H1 (cell line): ENCODE data around the gene TSHR. TPM values are rescaled to one million over a fixed set of nuclear protein-coding genes. Genes with fewer than 3 reads are reported as not detected.

ENCODE experiments used
- CTCF ChIA-PET: fragments of 300-600 bp; sonication (Branson Sonifier 250); formaldehyde crosslinking; loops from one replicate; lab custom pipeline; 2021; ENCODE audit not compliant: partially characterized antibody; lab: Charles Lee
- POLR2A ChIA-PET: fragments of 300-600 bp; sonication (Branson Sonifier 250); formaldehyde crosslinking; loops from one replicate; lab custom pipeline; 2021; ENCODE audit warnings: inconsistent platforms; ENCODE audit not compliant: partially characterized antibody; lab: Charles Lee
- DNase-seq, 2 experiments: peaks; one replicate each; pipeline versions ENCODE4 v3.0.0 to v3.0.0-alpha.2; 2010 to 2022; ENCODE audit warnings: low spot score in 2 of 2, low read depth in 1 of 2, mixed read lengths in 1 of 2
- FAIRE-seq: peaks from 2 replicates; lab custom pipeline; 2011; peaks lifted over from hg19 to GRCh38; lab: Jason Lieb, UNC
- H2AFZ ChIP-seq: 2 replicates; pipeline ENCODE4 v1.8.1; 2012; ENCODE audit warnings: low read length, inconsistent platforms
- H2AK5ac ChIP-seq: 2 replicates; pipeline ENCODE4 v1.6.1; 2013; ENCODE audit warnings: low read depth, low read length
- H2BK120ac ChIP-seq: replicated peaks from 2 replicates; pipeline ENCODE3; 2013; ENCODE audit warnings: low read depth, low read length, inconsistent platforms
- H2BK12ac ChIP-seq: 2 replicates; pipeline ENCODE4 v1.6.1; 2013; ENCODE audit warnings: low read depth, low read length
- H2BK15ac ChIP-seq: 2 replicates; pipeline ENCODE4 v1.6.1; 2013; ENCODE audit warnings: low read length
- H2BK20ac ChIP-seq: 2 replicates; pipeline ENCODE4 v1.6.1; 2013; ENCODE audit warnings: low read length
- H2BK5ac ChIP-seq: 2 replicates; pipeline ENCODE4 v1.6.1; 2013; ENCODE audit warnings: low read depth, low read length
- H3K14ac ChIP-seq: 2 replicates; pipeline ENCODE4 v1.6.1; 2013; ENCODE audit warnings: inconsistent platforms; ENCODE audit not compliant: insufficient read length
- H3K18ac ChIP-seq: 2 replicates; pipeline ENCODE4 v1.6.1; 2013; ENCODE audit warnings: low read length; ENCODE audit errors: extremely low read depth
- H3K23ac ChIP-seq: 2 replicates; pipeline ENCODE4 v1.6.1; 2013; ENCODE audit warnings: inconsistent platforms; ENCODE audit not compliant: insufficient read length
- H3K23me2 ChIP-seq: 2 replicates; pipeline ENCODE4 v1.6.1; 2013; ENCODE audit warnings: low read depth, low read length
- H3K27ac ChIP-seq: 2 replicates; pipeline ENCODE4 v1.6.1; 2011; ENCODE audit warnings: low read depth, low read length, inconsistent platforms
- H3K27me3 ChIP-seq, 4 experiments: replicated peaks in 1 of 4; 1 replicate in 1 of 4; 2 replicates in 3 of 4; pipeline versions ENCODE4 v1.6.1 to v1.8.1; 2011 to 2013; ENCODE audit warnings: low read length in 3 of 4, mild to moderate bottlenecking in 3 of 4, inconsistent platforms in 2 of 4, mixed read lengths in 2 of 4, moderate library complexity in 1 of 4; ENCODE audit not compliant: control insufficient read depth in 3 of 4, insufficient read depth in 3 of 4; ENCODE audit errors: extremely low read depth in 1 of 4
- H3K36me3 ChIP-seq, 4 experiments: 2 replicates each; pipeline versions ENCODE4 v1.6.1 to v1.8.1; 2011 to 2013; ENCODE audit warnings: mild to moderate bottlenecking in 4 of 4, low read length in 3 of 4, moderate library complexity in 2 of 4, control low read depth in 1 of 4, inconsistent platforms in 1 of 4; ENCODE audit not compliant: insufficient read depth in 4 of 4, control insufficient read depth in 2 of 4
- H3K4ac ChIP-seq: replicated peaks from 2 replicates; pipeline ENCODE3; 2013; ENCODE audit warnings: low read length, low read depth, mixed read lengths, inconsistent platforms; ENCODE audit not compliant: insufficient read length
- H3K4me1 ChIP-seq, 4 experiments: replicated peaks in 1 of 4; 1 replicate in 1 of 4; 2 replicates in 3 of 4; pipeline versions ENCODE4 v1.6.1 to v1.8.1; 2011 to 2013; ENCODE audit warnings: low read length in 3 of 4, inconsistent platforms in 2 of 4, mixed read lengths in 1 of 4; ENCODE audit not compliant: insufficient read depth in 4 of 4, control insufficient read depth in 3 of 4
- H3K4me2 ChIP-seq, 2 experiments: 2 replicates each; pipeline versions ENCODE4 v1.6.1 to v1.8.1; 2011 to 2013; ENCODE audit warnings: low read depth in 2 of 2, low read length in 2 of 2, control low read depth in 1 of 2, inconsistent platforms in 1 of 2, mild to moderate bottlenecking in 1 of 2; ENCODE audit not compliant: insufficient read depth in 1 of 2
- H3K4me3 ChIP-seq, 4 experiments: fragments of 200-600, 300-600 bp in 1 of 4; sonication (generic), shearing (Covaris generic), sonication (Bioruptor Twin) in 1 of 4; 2 replicates each; pipeline versions ENCODE4 v1.5.1 to v1.8.1; 2011 to 2016; ENCODE audit warnings: low read length in 4 of 4, low read depth in 3 of 4, control low read depth in 2 of 4, inconsistent platforms in 2 of 4, mild to moderate bottlenecking in 2 of 4, mixed read lengths in 1 of 4, moderate library complexity in 1 of 4; ENCODE audit not compliant: insufficient read depth in 2 of 4; ENCODE audit errors: extremely low read depth in 1 of 4
- H3K56ac ChIP-seq: replicated peaks from 2 replicates; pipeline ENCODE3; 2013; ENCODE audit warnings: low read depth, mild to moderate bottlenecking, mixed read lengths, low read length, inconsistent platforms; ENCODE audit not compliant: insufficient read length
- H3K79me1 ChIP-seq: 2 replicates; pipeline ENCODE4 v1.6.1; 2013; ENCODE audit warnings: low read depth, low read length, control low read depth
- H3K79me2 ChIP-seq, 2 experiments: 2 replicates each; pipeline versions ENCODE4 v1.6.1 to v1.8.1; 2012 to 2013; ENCODE audit warnings: low read length in 2 of 2, mild to moderate bottlenecking in 2 of 2, inconsistent platforms in 1 of 2; ENCODE audit not compliant: insufficient read depth in 2 of 2, control insufficient read depth in 1 of 2
- H3K9ac ChIP-seq, 4 experiments: replicated peaks in 1 of 4; 1 replicate in 1 of 4; 2 replicates in 3 of 4; pipeline versions ENCODE4 v1.6.1 to v1.8.1; 2011 to 2013; ENCODE audit warnings: low read depth in 3 of 4, low read length in 3 of 4, control low read depth in 2 of 4, mild to moderate bottlenecking in 2 of 4, moderate library complexity in 2 of 4, inconsistent platforms in 1 of 4; ENCODE audit errors: extremely low read depth in 1 of 4
- H3K9me3 ChIP-seq, 2 experiments: 2 replicates each; pipeline versions ENCODE4 v1.6.1 to v1.8.1; 2012 to 2013; ENCODE audit warnings: mild to moderate bottlenecking in 2 of 2, moderate library complexity in 2 of 2, control low read depth in 1 of 2, inconsistent platforms in 1 of 2, low read depth in 1 of 2, low read length in 1 of 2, mixed read lengths in 1 of 2; ENCODE audit not compliant: insufficient read depth in 2 of 2
- H4K20me1 ChIP-seq, 2 experiments: replicated peaks in 1 of 2; 2 replicates each; pipeline versions ENCODE3 to v1.8.1; 2011 to 2013; ENCODE audit warnings: inconsistent platforms in 2 of 2, low read length in 2 of 2, mild to moderate bottlenecking in 1 of 2; ENCODE audit not compliant: insufficient read depth in 2 of 2, control insufficient read depth in 1 of 2
- H4K5ac ChIP-seq: 2 replicates; pipeline ENCODE4 v1.6.1; 2013; ENCODE audit warnings: low read length, low read depth, mixed read lengths, inconsistent platforms; ENCODE audit not compliant: insufficient read length
- H4K8ac ChIP-seq: 2 replicates; pipeline ENCODE4 v1.8.0; 2013; ENCODE audit warnings: mild to moderate bottlenecking, moderate library complexity, low read length, inconsistent platforms; ENCODE audit not compliant: insufficient read depth; ENCODE audit errors: extremely low read depth
- H4K91ac ChIP-seq: replicated peaks from 2 replicates; pipeline ENCODE3; 2013; ENCODE audit warnings: low read length, mixed read lengths, inconsistent platforms; ENCODE audit not compliant: insufficient read length
- ASH2L ChIP-seq: fragments of 200-600, 300-600 bp; sonication (generic); IDR thresholded peaks from one replicate; pipeline ENCODE4 v1.7.1; 2017; ENCODE audit warnings: low read length
- BCL11A ChIP-seq, 2 experiments: IDR thresholded peaks; one replicate each; pipeline ENCODE4 v1.6.1; 2011; ENCODE audit warnings: low read depth in 2 of 2, low read length in 2 of 2, mild to moderate bottlenecking in 2 of 2
- CBX5 ChIP-seq: fragments of 300-800, 300-1000 bp; sonication (generic); IDR thresholded peaks from 2 replicates; pipeline ENCODE4 v1.7.1; 2016; ENCODE audit warnings: antibody characterized with exemption, low read length, low read depth
- CEBPB ChIP-seq: IDR thresholded peaks from 2 replicates; pipeline ENCODE4 v1.6.1; 2012; ENCODE audit warnings: low read depth, low read length
- CHD1 ChIP-seq: IDR thresholded peaks from 2 replicates; pipeline ENCODE4 v1.6.1; 2012; ENCODE audit warnings: low read depth, low read length, improper control_type of control experiment
- GABPA ChIP-seq: IDR thresholded peaks from 2 replicates; pipeline ENCODE4 v1.6.1; 2011; ENCODE audit warnings: mild to moderate bottlenecking, low read length, moderate library complexity, borderline replicate concordance; ENCODE audit not compliant: insufficient read depth
- HDAC6 ChIP-seq: IDR thresholded peaks from one replicate; pipeline ENCODE4 v1.7.1; 2012; ENCODE audit warnings: low read depth, mild to moderate bottlenecking, inconsistent platforms, low read length, moderate library complexity
- JUND ChIP-seq: IDR thresholded peaks from 2 replicates; pipeline ENCODE4 v1.6.1; 2011; ENCODE audit warnings: mild to moderate bottlenecking, improper control_type of control experiment, low read length
- KDM5A ChIP-seq: fragments of 200-600 bp; IDR thresholded peaks from 2 replicates; pipeline ENCODE4 v1.7.1; 2012; ENCODE audit warnings: mild to moderate bottlenecking, low read length, inconsistent platforms, mixed read lengths
- POLR2A ChIP-seq, 2 experiments: IDR thresholded peaks; 1 replicate in 1 of 2; 2 replicates in 1 of 2; pipeline ENCODE4 v1.6.1; 2011; ENCODE audit warnings: low read depth in 2 of 2, low read length in 2 of 2, mild to moderate bottlenecking in 2 of 2; ENCODE audit errors: control extremely low read depth in 1 of 2
- POLR2AphosphoS5 ChIP-seq: IDR thresholded peaks from 2 replicates; pipeline ENCODE4 v1.6.1; 2011; ENCODE audit warnings: low read depth, low read length
- POU5F1 ChIP-seq: IDR thresholded peaks from 2 replicates; pipeline ENCODE4 v1.6.1; 2011; ENCODE audit warnings: low read depth, mild to moderate bottlenecking, low read length, moderate library complexity
- RFX5 ChIP-seq: IDR thresholded peaks from 2 replicates; pipeline ENCODE4 v1.6.1; 2011; ENCODE audit warnings: low read depth, low read length, improper control_type of control experiment, borderline replicate concordance
- SIX5 ChIP-seq: IDR thresholded peaks from 2 replicates; pipeline ENCODE4 v1.6.1; 2011; ENCODE audit warnings: mild to moderate bottlenecking, low read depth, low read length
- SP4 ChIP-seq: IDR thresholded peaks from 2 replicates; pipeline ENCODE4 v1.6.1; 2012; ENCODE audit warnings: low read length, inconsistent platforms
- SUZ12 ChIP-seq: fragments of 200-600 bp; sonication (generic); IDR thresholded peaks from 2 replicates; pipeline ENCODE4 v1.6.1; 2012; ENCODE audit warnings: mild to moderate bottlenecking, inconsistent platforms, low read length, moderate library complexity, mixed read lengths
- YY1 ChIP-seq: IDR thresholded peaks from 2 replicates; pipeline ENCODE4 v1.6.1; 2011; ENCODE audit warnings: low read depth, mild to moderate bottlenecking, low read length
- ZNF274 ChIP-seq: IDR thresholded peaks from 2 replicates; pipeline ENCODE4 v1.7.0; 2012; ENCODE audit warnings: low read length, borderline replicate concordance; ENCODE audit errors: extremely low read depth
- WGBS, 2 experiments: shearing (Covaris generic) in 1 of 2; methylation state at CpG; one replicate each; pipeline versions ENCODE4 v1.1.6 to v1.1.7; 2013 to 2015; ENCODE audit warnings: low lambda C conversion rate in 2 of 2, mixed read lengths in 2 of 2, inconsistent platforms in 1 of 2, low coverage in 1 of 2, missing lambda C conversion rate in 1 of 2; ENCODE audit not compliant: insufficient replicate concordance in 2 of 2, insufficient coverage in 1 of 2, insufficient read length in 1 of 2; ENCODE audit errors: extremely low coverage in 1 of 2, missing lambda C conversion rate in 1 of 2; 5-methylcytosine and 5-hydroxymethylcytosine counted together
- polyA plus RNA-seq, 7 experiments: library from polyadenylated mRNA; depleted of rRNA in 3 of 7; stranded (reverse) in 5 of 7; unstranded in 2 of 7; fragments of >200 nt in 5 of 7; fragments of 200-250 nt in 2 of 7; gene quantifications; 1 replicate in 5 of 7; 2 replicates in 1 of 7; 4 replicates in 1 of 7; pipeline versions ENCODE4 v1.2.1 to v1.2.3, GENCODE V29; 2011 to 2013; ENCODE audit warnings: missing spikeins in 2 of 7, mixed read lengths in 2 of 7
- total RNA-seq: library from RNA; stranded (reverse); fragmentation: NEBNext Ultra II Directional; extraction: Animal tissue kit (Norgen Biotek cat#: 25700); gene quantifications from 2 replicates; pipeline ENCODE4 v1.2.1, GENCODE V29; 2021

The TSHR gene
- total and polyA plus RNA-seq, 2 of the 8 experiments (the other 6 are each of a cell fraction or from before 2014, with no cell fraction given), result 0.27 TPM; not detected in 1

GRCh38 chr14:80946187-80946586, 9.2 kb upstream of the TSHR start:
- Histone ChIP-seq H3K4me2 (no peak overlapping the region), H2AK5ac (no peak overlapping the region), H3K4me3 (no peak overlapping the region), H3K9ac (no peak overlapping the region), H4K5ac (no peak overlapping the region), H2BK12ac (no peak overlapping the region), H3K18ac (no peak overlapping the region), H3K9me3 (no peaks in the 10 kb centered on the region), H3K79me2 (no peaks in the 10 kb centered on the region; a peak in 1 of 4 replicates), H2BK5ac (no peak overlapping the region), H2BK20ac (no peak overlapping the region), H3K36me3 (no peaks in the 10 kb centered on the region), H3K56ac (no peak overlapping the region), H4K20me1 (no peaks in the 10 kb centered on the region), H3K79me1 (no peaks in the 10 kb centered on the region), H3K27me3 (no peaks in the 10 kb centered on the region), H4K91ac (no peak overlapping the region), H3K14ac (no peak overlapping the region), H2AFZ (no peak overlapping the region), H3K23ac (no peak overlapping the region), H3K4me1 (no peaks in the 10 kb centered on the region; a peak in 1 of 7 replicates), H4K8ac (no peak overlapping the region), H2BK120ac (no peak overlapping the region), H3K4ac (no peak overlapping the region), H3K23me2 (no peaks in the 10 kb centered on the region), H2BK15ac (no peak overlapping the region), H3K27ac (no peak overlapping the region)
- FAIRE-seq (no peak), DNase-seq (no peak)
- POLR2A ChIA-PET, result no interaction called here
- CTCF ChIA-PET, result interaction anchor here (1.0 kb wide), 1 partner anchor 519 kb away, joined by 3 read pairs; no protein-coding TSS in a partner anchor
- 83% methylated on average over 1 of the region's 1 CpG; no CpG with 5 or more reads in 1 of the 2 experiments for WGBS, 2 experiments
- TF ChIP-seq POLR2A (IDR thresholded peaks at IDR 0.05; ENCODE audit: control extremely low read depth in 1 of 2, low read depth in 2 of 2, low read length in 2 of 2) (no peak), GABPA (no peak), BCL11A (IDR thresholded peaks at IDR 0.05; ENCODE audit: low read depth in 2 of 2, low read length in 2 of 2) (no peak), ZNF274 (no peak), POLR2AphosphoS5 (no peak), SIX5 (no peak), CHD1 (no peak), HDAC6 (no peak), JUND (no peak), SUZ12 (no peak), CBX5 (no peak), RFX5 (no peak), CEBPB (no peak), YY1 (no peak), ASH2L (no peak), POU5F1 (no peak), KDM5A (no peak), SP4 (no peak)
